Activated naive CD8-positive, alpha-beta T cell treated with anti-CD3 and anti-CD28 coated beads for 36 hours (primary cell): Measurements from ENCODE around the gene HPS6. TPM values are rescaled to one million over a fixed set of nuclear protein-coding genes. Genes with fewer than 3 reads are reported as not detected.

ENCODE experiments used
- DNase-seq: peaks from one replicate; pipeline ENCODE4 v3.0.0; 2021
- H3K27ac Mint-ChIP-seq: one replicate; pipeline ENCODE4 v1.8.0; 2022; ENCODE audit warnings: mild to moderate bottlenecking, moderate library complexity, mixed read lengths
- H3K27me3 Mint-ChIP-seq: one replicate; pipeline ENCODE4 v1.8.0; 2022; ENCODE audit warnings: mild to moderate bottlenecking, mixed read lengths
- H3K36me3 Mint-ChIP-seq: one replicate; pipeline ENCODE4 v1.8.0; 2021; ENCODE audit warnings: mild to moderate bottlenecking, mixed read lengths
- H3K4me1 Mint-ChIP-seq: one replicate; pipeline ENCODE4 v1.8.0; 2021; ENCODE audit warnings: mixed read lengths
- H3K4me3 Mint-ChIP-seq: one replicate; pipeline ENCODE4 v1.8.0; 2022; ENCODE audit warnings: mild to moderate bottlenecking, moderate library complexity, mixed read lengths
- H3K9me3 Mint-ChIP-seq: one replicate; pipeline ENCODE4 v1.8.0; 2022; ENCODE audit warnings: mixed read lengths
- total RNA-seq, 2 experiments: library from RNA; stranded (reverse); gene quantifications; one replicate each; pipeline ENCODE4 v1.2.3, GENCODE V29; 2021

The HPS6 gene
- total RNA-seq, 2 experiments from 2014 or later = 21.2 to 21.3 TPM

GRCh38 chr10:102102421-102102820 is 37.3 kb downstream of the HPS6 start:
- Mint-ChIP-seq H3K36me3 (peaks cover 3% of the 10 kb centered on the region), H3K4me1 (peaks cover 10% of the 10 kb centered on the region), H3K27me3 (no peaks in the 10 kb centered on the region), H3K27ac (no peak overlapping the region), H3K9me3 (no peaks in the 10 kb centered on the region), H3K4me3 (no peak overlapping the region)
- DNase-seq = no peak

- no peak overlapping the region for H3K4me3 Mint-ChIP-seq
- DNase-seq = no peak
- H3K27me3 Mint-ChIP-seq = no peaks in the 10 kb centered on the region
- H3K4me1 Mint-ChIP-seq = peaks cover 14% of the 10 kb centered on the region
- peaks cover 20% of the 10 kb centered on the region for H3K36me3 Mint-ChIP-seq
- no peak overlapping the region for H3K27ac Mint-ChIP-seq
- no peaks in the 10 kb centered on the region for H3K9me3 Mint-ChIP-seq
Measured at GRCh38 chr10:102106998-102107397, 41.8 kb downstream of the HPS6 start.

- H3K9me3 Mint-ChIP-seq = no peaks in the 10 kb centered on the region
- no peak overlapping the region for H3K4me3 Mint-ChIP-seq
- DNase-seq = no peak
- peaks cover 29% of the 10 kb centered on the region for H3K36me3 Mint-ChIP-seq
- no peak overlapping the region for H3K27ac Mint-ChIP-seq
- H3K4me1 Mint-ChIP-seq = peaks cover 26% of the 10 kb centered on the region
- no peaks in the 10 kb centered on the region for H3K27me3 Mint-ChIP-seq
Measured at GRCh38 chr10:102109166-102110116, 44.3 kb downstream of the HPS6 start.

- Mint-ChIP-seq H3K27me3 (no peaks in the 10 kb centered on the region), H3K27ac (no peak overlapping the region), H3K4me3 (no peak overlapping the region), H3K9me3 (no peaks in the 10 kb centered on the region), H3K36me3 (peaks cover 27% of the 10 kb centered on the region), H3K4me1 (peaks cover 31% of the 10 kb centered on the region)
- no peak for DNase-seq
Measured at GRCh38 chr10:102111276-102111675, 46.1 kb downstream of the HPS6 start.

GRCh38 chr10:102112210-102112817 is 47.2 kb downstream of the HPS6 start:
- peaks cover 27% of the 10 kb centered on the region for H3K36me3 Mint-ChIP-seq
- H3K27me3 Mint-ChIP-seq = no peaks in the 10 kb centered on the region
- H3K4me1 Mint-ChIP-seq = peaks cover 40% of the 10 kb centered on the region
- no peak for DNase-seq
- no peak overlapping the region for H3K27ac Mint-ChIP-seq
- no peaks in the 10 kb centered on the region for H3K9me3 Mint-ChIP-seq
- H3K4me3 Mint-ChIP-seq = peak overlapping the region; percentile 84

GRCh38 chr10:102113261-102113955 is 48.3 kb downstream of the HPS6 start:
- Mint-ChIP-seq H3K4me1 (peaks cover 47% of the 10 kb centered on the region), H3K27me3 (no peaks in the 10 kb centered on the region), H3K36me3 (peaks cover 30% of the 10 kb centered on the region), H3K4me3 (peak overlapping the region; percentile 84), H3K27ac (peak overlapping the region; percentile 80), H3K9me3 (no peaks in the 10 kb centered on the region)
- DNase-seq = peak; percentile 10

GRCh38 chr10:102113956-102114857 is 49.1 kb downstream of the HPS6 start:
- DNase-seq = peak; percentile 29
- H3K36me3 Mint-ChIP-seq = peaks cover 30% of the 10 kb centered on the region
- H3K4me1 Mint-ChIP-seq = peaks cover 52% of the 10 kb centered on the region
- peak overlapping the region; percentile 84 for H3K4me3 Mint-ChIP-seq
- H3K27me3 Mint-ChIP-seq = no peaks in the 10 kb centered on the region
- peak overlapping the region; percentile 96 for H3K27ac Mint-ChIP-seq
- no peaks in the 10 kb centered on the region for H3K9me3 Mint-ChIP-seq

- peak overlapping the region; percentile 96 for H3K27ac Mint-ChIP-seq
- no peaks in the 10 kb centered on the region for H3K27me3 Mint-ChIP-seq
- no peaks in the 10 kb centered on the region for H3K9me3 Mint-ChIP-seq
- DNase-seq = peak; percentile 86
- peaks cover 25% of the 10 kb centered on the region for H3K36me3 Mint-ChIP-seq
- H3K4me1 Mint-ChIP-seq = peaks cover 52% of the 10 kb centered on the region
- H3K4me3 Mint-ChIP-seq = peak overlapping the region; percentile 84
Measured at GRCh38 chr10:102114861-102115618, 49.9 kb downstream of the HPS6 start.

GRCh38 chr10:102115775-102116174 is 50.6 kb downstream of the HPS6 start:
- DNase-seq = no peak
- peaks cover 52% of the 10 kb centered on the region for H3K4me1 Mint-ChIP-seq

GRCh38 chr10:102116656-102117055 is 51.5 kb downstream of the HPS6 start:
- Mint-ChIP-seq H3K27ac (peak overlapping the region; percentile 96), H3K4me1 (peaks cover 61% of the 10 kb centered on the region), H3K9me3 (no peaks in the 10 kb centered on the region), H3K36me3 (peaks cover 13% of the 10 kb centered on the region), H3K27me3 (no peaks in the 10 kb centered on the region), H3K4me3 (peak overlapping the region; percentile 38)
- no peak for DNase-seq

More at GRCh38 chr10:102115775-102116174, 50.6 kb downstream of the HPS6 start:
- Mint-ChIP-seq H3K27me3 (no peaks in the 10 kb centered on the region), H3K36me3 (peaks cover 21% of the 10 kb centered on the region), H3K27ac (peak overlapping the region; percentile 96), H3K4me3 (peak overlapping the region; percentile 84), H3K9me3 (no peaks in the 10 kb centered on the region)

Other genes starting within 250 kb of the HPS6 start
- 100 to 1,000 TPM in 1 of 2 experiments, 10 to 100 TPM in 1; 92.2 to 100 TPM for gene OGA, start 246.9 kb upstream of the HPS6 start, total RNA-seq
- 1 to 10 TPM; 1.1 to 1.7 TPM for gene KCNIP2, start 221.5 kb upstream of the HPS6 start, total RNA-seq
- 10 to 100 TPM; 21.5 to 21.9 TPM for gene ARMH3, start 9.2 kb upstream of the HPS6 start, total RNA-seq
- 10 to 100 TPM; 68.0 to 71.5 TPM for gene LDB1, start 55.0 kb downstream of the HPS6 start, total RNA-seq
- 100 to 1,000 TPM; 104 to 111 TPM for gene PPRC1, start 67.7 kb downstream of the HPS6 start, total RNA-seq
- 100 to 1,000 TPM; 337 to 346 TPM for gene NOLC1, start 87.0 kb downstream of the HPS6 start, total RNA-seq
- not detected for gene ELOVL3, start 160.9 kb downstream of the HPS6 start, total RNA-seq
- gene PITX3, start 176.2 kb downstream of the HPS6 start, total RNA-seq = under 1 TPM in 1 of 2 experiments, not detected in 1; 0.31 TPM
- 10 to 100 TPM; 29.3 to 29.5 TPM for gene GBF1, start 180.2 kb downstream of the HPS6 start, total RNA-seq